DND-41 (cell line): ENCODE measurements around the gene SLC22A16.

ENCODE experiments used
- EZH2 ChIP-seq: IDR thresholded peaks from 3 replicates; pipeline ENCODE4 v1.6.1; 2012; ENCODE audit warnings: borderline replicate concordance, low read depth, mild to moderate bottlenecking, moderate library complexity, low read length, inconsistent platforms; ENCODE audit not compliant: severe bottlenecking
- TF ChIP-seq, protein P1 (sequence below): IDR thresholded peaks from 2 replicates; pipeline ENCODE4 v1.5.1; 2012; ENCODE audit warnings: borderline replicate concordance, low read length, moderate library complexity, mild to moderate bottlenecking; ENCODE audit not compliant: poor library complexity, severe bottlenecking; ENCODE audit errors: extremely low read depth

DNA sequence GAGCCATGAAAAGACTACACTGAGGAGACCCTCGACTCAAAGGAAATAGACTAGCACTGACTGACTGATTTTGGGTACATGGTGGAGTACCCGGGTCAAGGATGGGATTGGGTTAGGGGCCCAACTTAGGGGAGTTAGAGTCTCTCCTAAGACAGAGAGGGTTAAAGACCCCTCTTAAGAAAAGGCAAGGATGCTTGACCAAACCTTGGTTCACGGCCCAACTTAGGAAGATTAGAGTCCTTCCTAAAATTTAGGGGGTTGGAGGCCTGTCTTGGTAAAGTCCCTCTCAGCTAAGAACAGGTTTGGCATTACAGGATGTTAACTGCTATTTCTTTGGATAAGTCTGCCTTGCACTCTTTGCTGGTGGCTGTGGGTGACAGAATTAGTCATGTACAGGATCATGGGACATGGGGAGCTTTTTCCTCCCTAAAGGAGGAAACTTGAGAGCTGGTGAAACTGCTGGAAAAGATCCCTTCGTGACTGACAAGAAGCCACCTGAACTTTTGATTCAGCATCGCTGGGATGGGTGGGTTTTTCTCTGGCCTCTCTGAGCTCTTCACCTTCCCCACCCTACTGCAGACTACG lies 12.3 kb upstream of the SLC22A16 start:
- TF ChIP-seq, protein P1, sequence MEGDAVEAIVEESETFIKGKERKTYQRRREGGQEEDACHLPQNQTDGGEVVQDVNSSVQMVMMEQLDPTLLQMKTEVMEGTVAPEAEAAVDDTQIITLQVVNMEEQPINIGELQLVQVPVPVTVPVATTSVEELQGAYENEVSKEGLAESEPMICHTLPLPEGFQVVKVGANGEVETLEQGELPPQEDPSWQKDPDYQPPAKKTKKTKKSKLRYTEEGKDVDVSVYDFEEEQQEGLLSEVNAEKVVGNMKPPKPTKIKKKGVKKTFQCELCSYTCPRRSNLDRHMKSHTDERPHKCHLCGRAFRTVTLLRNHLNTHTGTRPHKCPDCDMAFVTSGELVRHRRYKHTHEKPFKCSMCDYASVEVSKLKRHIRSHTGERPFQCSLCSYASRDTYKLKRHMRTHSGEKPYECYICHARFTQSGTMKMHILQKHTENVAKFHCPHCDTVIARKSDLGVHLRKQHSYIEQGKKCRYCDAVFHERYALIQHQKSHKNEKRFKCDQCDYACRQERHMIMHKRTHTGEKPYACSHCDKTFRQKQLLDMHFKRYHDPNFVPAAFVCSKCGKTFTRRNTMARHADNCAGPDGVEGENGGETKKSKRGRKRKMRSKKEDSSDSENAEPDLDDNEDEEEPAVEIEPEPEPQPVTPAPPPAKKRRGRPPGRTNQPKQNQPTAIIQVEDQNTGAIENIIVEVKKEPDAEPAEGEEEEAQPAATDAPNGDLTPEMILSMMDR: no peak
- TF ChIP-seq EZH2: no peak
